Muscle of back (tissue), 11 donors: ENCODE measurements around the gene SELENON. TPM values are rescaled to one million over a fixed set of nuclear protein-coding genes. Genes with fewer than 3 reads are reported as not detected.

ENCODE experiments used
- DNase-seq, 3 donors: peaks; one replicate each; pipeline versions ENCODE4 v3.0.0 to v3.0.0-alpha.2; 2013
- polyA plus RNA-seq, 10 donors: library from polyadenylated mRNA; unstranded; fragments of 120-200 nt; gene quantifications; one replicate each; pipeline ENCODE4 v1.2.1, GENCODE V29; 2013; ENCODE audit not compliant: insufficient read length in 10 of 10

SELENON gene
- polyA plus RNA-seq, 10 donors = 47.4 to 74.8 (median 56.5) TPM

GRCh38 chr1:25861316-25862286, 61.6 kb downstream of the SELENON start:
- DNase-seq = peak in 1 of 3 donors; percentile 44

GRCh38 chr1:25862785-25863485, 62.9 kb downstream of the SELENON start:
- no peak for DNase-seq

GRCh38 chr1:25863486-25864262, 63.7 kb downstream of the SELENON start:
- DNase-seq = no peak

- no peak for DNase-seq
These were observed 64.4 kb downstream of the SELENON start for GRCh38 chr1:25864434-25864833.

GRCh38 chr1:25866288-25866687, 66.3 kb downstream of the SELENON start:
- no peak for DNase-seq

- no peak for DNase-seq
These were observed 67.4 kb downstream of the SELENON start for GRCh38 chr1:25867210-25867991.

Other genes starting within 250 kb of the SELENON start
- 10 to 100 TPM in 9 of 10 donors, 1 to 10 TPM in 1; 9.1 to 15.4 (median 12.1) TPM for gene MAN1C1, start 183.4 kb upstream of the SELENON start, polyA plus RNA-seq
- gene MTFR1L, start 19.8 kb downstream of the SELENON start, polyA plus RNA-seq = 10 to 100 TPM; 53.2 to 73.6 (median 65.9) TPM
- gene AUNIP, start 59.3 kb downstream of the SELENON start, polyA plus RNA-seq = 1 to 10 TPM in 7 of 10 donors, under 1 TPM in 3; 0.78 to 2.5 (median 1.3) TPM
- 1 to 10 TPM; 6.1 to 8.9 (median 7.0) TPM for gene PAQR7, start 75.5 kb downstream of the SELENON start, polyA plus RNA-seq
- gene STMN1, start 106.2 kb downstream of the SELENON start, polyA plus RNA-seq = 100 to 1,000 TPM; 402 to 727 (median 524) TPM
- gene PAFAH2, start 197.9 kb downstream of the SELENON start, polyA plus RNA-seq = 10 to 100 TPM; 30.1 to 83.9 (median 59.1) TPM
- gene EXTL1, start 221.6 kb downstream of the SELENON start, polyA plus RNA-seq = 1 to 10 TPM; 1.7 to 7.3 (median 3.2) TPM
- 1 to 10 TPM in 1 of 10 donors, under 1 TPM in 9; 0.16 to 1.1 (median 0.55) TPM for gene SLC30A2, start 245.9 kb downstream of the SELENON start, polyA plus RNA-seq